Spleen (tissue), 11 donors: Measurements from ENCODE around the gene CNBD2. TPM values are rescaled to one million over a fixed set of nuclear protein-coding genes. Genes with fewer than 3 reads are reported as not detected.
"Not testable (repeated sequence)": the region's sequence is repeated elsewhere in the genome, so short reads cannot be mapped to it uniquely, and the experiment has no call there.

Source experiments
- DNase-seq: peaks from one replicate; pipeline ENCODE4 v3.0.0-alpha.2; 2020
- H3K27ac ChIP-seq, 8 donors: fragments of 200-600 bp; sonication (generic) in 7 of 8; 1 replicate in 4 of 8; 2 replicates in 4 of 8; pipeline versions ENCODE4 v1.5.0 to v1.8.0; 2016 to 2021; ENCODE audit warnings: inconsistent platforms in 4 of 8, mild to moderate bottlenecking in 4 of 8, moderate library complexity in 1 of 8
- H3K27me3 ChIP-seq, 7 donors: fragments of 200-600 bp; sonication (generic) in 6 of 7; replicated peaks in 1 of 7; 1 replicate in 4 of 7; 2 replicates in 3 of 7; pipeline versions ENCODE4 v1.5.0 to v1.8.0; 2016 to 2021; ENCODE audit warnings: inconsistent platforms in 3 of 7, mild to moderate bottlenecking in 1 of 7
- H3K36me3 ChIP-seq, 6 donors: fragments of 200-600 bp; sonication (generic) in 5 of 6; 1 replicate in 4 of 6; 2 replicates in 2 of 6; pipeline versions ENCODE4 v1.5.0 to v1.8.0; 2016 to 2021; ENCODE audit warnings: inconsistent platforms in 2 of 6
- H3K4me1 ChIP-seq, 6 donors: fragments of 200-600 bp; sonication (generic) in 5 of 6; 1 replicate in 3 of 6; 2 replicates in 3 of 6; pipeline versions ENCODE4 v1.5.0 to v1.8.0; 2016 to 2021; ENCODE audit warnings: inconsistent platforms in 3 of 6
- H3K4me3 ChIP-seq, 8 donors: fragments of 200-600 bp; sonication (generic) in 7 of 8; 1 replicate in 4 of 8; 2 replicates in 4 of 8; pipeline versions ENCODE4 v1.5.0 to v1.8.0; 2016 to 2021; ENCODE audit warnings: inconsistent platforms in 4 of 8, mild to moderate bottlenecking in 4 of 8, moderate library complexity in 2 of 8
- H3K9me3 ChIP-seq, 8 donors: fragments of 200-600 bp; sonication (generic) in 7 of 8; 1 replicate in 4 of 8; 2 replicates in 4 of 8; pipeline versions ENCODE4 v1.5.0 to v1.8.0; 2016 to 2021; ENCODE audit warnings: inconsistent platforms in 4 of 8
- WGBS, 5 donors: extraction: QIAGEN DNeasy Blood & Tissue Kit in 3 of 5; methylation state at CpG; one replicate each; pipeline versions ENCODE4 v1.1.5 to v1.1.7; 2013 to 2018; 5-methylcytosine and 5-hydroxymethylcytosine counted together
- intact Hi-C: fragments of 100-400 bp; cut with DNase I; formaldehyde crosslinking; loops from one replicate; pipeline ENCODE4 v1.15.0; 2023; ENCODE audit warnings: low total_unique reads
- polyA plus RNA-seq, 3 donors: library from polyadenylated mRNA; stranded (reverse); fragments of 200-250 nt; gene quantifications; one replicate each; pipeline ENCODE4 v1.2.1, GENCODE V29; 2013
- small RNA-seq, 4 donors: library from RNA; depleted of rRNA; stranded (forward); fragments of <200 nt; gene quantifications; one replicate each; pipeline ENCODE3, GENCODE V24; 2016
- total RNA-seq, 7 donors: library from RNA; depleted of rRNA in 3 of 7; stranded (reverse); fragments of >200 nt in 3 of 7; fragmentation: NEBNext Ultra II Directional in 4 of 7; extraction: Animal tissue kit (Norgen Biotek cat#: 25700) in 4 of 7; gene quantifications; one replicate each; pipeline versions ENCODE4 v1.1.0 to v1.2.1, GENCODE V29; 2016 to 2021
- TF ChIP-seq, protein P1 (sequence below), 11 experiments: fragments of 200-600 bp in 7 of 11; fragments of 450-650 bp in 4 of 11; sonication (generic) in 4 of 11; IDR thresholded peaks in 8 of 11; conservative IDR thresholded peaks in 3 of 11; 1 replicate in 7 of 11; 2 replicates in 4 of 11; pipeline versions ENCODE4 v1.4.0 to v1.8.0; 2016 to 2021; ENCODE audit warnings: antibody characterized with exemption in 11 of 11, inconsistent platforms in 4 of 11, mild to moderate bottlenecking in 1 of 11
- donor health status: healthy with polysubstance abuse.
- donor health status: DM: no; HTN: no; CAD: no; lungs with moderate emphysema.
- donor health status: DM: no; HTN: no; CAD: no.
- donor health status: Bipolar disorder and iron deficiency.
- donor health status: healthy.
- donor health status: DM: no; HTN: no; CAD: no.
- donor health status: DM: yes; HTN: yes; CAD: no.

The CNBD2 gene
- total and polyA plus RNA-seq, 10 donors = 3.7 to 28.4 (median 7.4) TPM

DNA sequence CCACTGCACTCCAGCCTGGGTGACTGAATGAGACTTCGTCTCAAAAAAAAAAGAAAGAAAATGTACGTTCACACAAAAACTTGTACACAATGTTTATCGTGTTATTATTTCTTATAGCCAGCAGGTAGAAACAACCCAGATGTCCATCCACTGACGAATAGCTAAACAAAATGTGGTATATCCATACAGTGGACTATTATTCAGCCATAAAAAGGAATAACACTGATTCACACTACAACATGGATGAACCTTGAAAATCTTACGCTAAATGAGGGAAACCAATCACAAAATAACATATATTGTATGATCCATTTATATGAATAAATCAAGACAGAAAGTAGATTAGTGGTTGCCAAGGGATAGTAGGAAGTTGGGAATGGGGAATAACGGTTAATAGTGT lies 111.1 kb downstream of the CNBD2 start:
- WGBS, 5 donors = 91 to 97% (median 92%) methylated on average over 6 of the region's 6 CpGs
- DNase-seq = no peak
- TF ChIP-seq, protein P1, sequence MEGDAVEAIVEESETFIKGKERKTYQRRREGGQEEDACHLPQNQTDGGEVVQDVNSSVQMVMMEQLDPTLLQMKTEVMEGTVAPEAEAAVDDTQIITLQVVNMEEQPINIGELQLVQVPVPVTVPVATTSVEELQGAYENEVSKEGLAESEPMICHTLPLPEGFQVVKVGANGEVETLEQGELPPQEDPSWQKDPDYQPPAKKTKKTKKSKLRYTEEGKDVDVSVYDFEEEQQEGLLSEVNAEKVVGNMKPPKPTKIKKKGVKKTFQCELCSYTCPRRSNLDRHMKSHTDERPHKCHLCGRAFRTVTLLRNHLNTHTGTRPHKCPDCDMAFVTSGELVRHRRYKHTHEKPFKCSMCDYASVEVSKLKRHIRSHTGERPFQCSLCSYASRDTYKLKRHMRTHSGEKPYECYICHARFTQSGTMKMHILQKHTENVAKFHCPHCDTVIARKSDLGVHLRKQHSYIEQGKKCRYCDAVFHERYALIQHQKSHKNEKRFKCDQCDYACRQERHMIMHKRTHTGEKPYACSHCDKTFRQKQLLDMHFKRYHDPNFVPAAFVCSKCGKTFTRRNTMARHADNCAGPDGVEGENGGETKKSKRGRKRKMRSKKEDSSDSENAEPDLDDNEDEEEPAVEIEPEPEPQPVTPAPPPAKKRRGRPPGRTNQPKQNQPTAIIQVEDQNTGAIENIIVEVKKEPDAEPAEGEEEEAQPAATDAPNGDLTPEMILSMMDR (IDR thresholded peaks at IDR 0.05 in 8 of 11, conservative IDR thresholded peaks at IDR 0.05 in 3 of 11) = no peak
- no peaks in the 10 kb centered on the region for H3K4me1 ChIP-seq
- H3K27ac ChIP-seq = no peak overlapping the region
- H3K27me3 ChIP-seq = peaks cover 0 to 21% (median 0%) of the 10 kb centered on the region in 7 donors
- no peak overlapping the region for H3K4me3 ChIP-seq
- H3K9me3 ChIP-seq = no peaks in the 10 kb centered on the region
- intact Hi-C loops = no loop called here
- no peaks in the 10 kb centered on the region for H3K36me3 ChIP-seq

DNA sequence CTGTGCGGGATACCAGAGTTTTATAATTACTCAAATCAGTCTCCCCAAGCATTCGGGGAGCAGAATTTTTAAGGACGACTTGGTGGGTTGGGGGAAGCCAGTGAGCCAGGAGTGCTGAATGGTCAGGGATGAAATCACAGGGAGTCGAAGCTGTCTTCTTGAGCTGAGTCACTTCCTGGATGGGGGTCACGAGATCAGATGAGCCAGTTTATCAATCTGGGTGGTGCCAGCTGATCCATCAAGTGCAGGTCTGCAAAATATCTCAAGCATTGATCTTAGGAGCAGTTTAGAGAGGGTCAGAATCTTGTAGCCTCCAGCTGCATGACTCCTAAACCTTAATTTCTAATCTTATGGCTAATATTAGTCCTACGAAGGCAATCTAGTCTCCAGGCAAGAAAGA lies 111.6 kb downstream of the CNBD2 start:
- H3K9me3 ChIP-seq, intact Hi-C loops, H3K4me1 ChIP-seq, H3K27ac ChIP-seq, H3K4me3 ChIP-seq, DNase-seq, H3K36me3 ChIP-seq: not testable (repeated sequence)
- H3K27me3 ChIP-seq = peaks cover 0 to 21% (median 0%) of the 10 kb centered on the region in 7 donors
- WGBS, 5 donors = 63 to 72% (median 64%) methylated on average over 6 of the region's 6 CpGs

Small RNAs within 50 kb of the gene (small RNA-seq; reads per million reads assigned to genes)
- 0 reads per million in 4 donors for gene RNU6-937P

Other genes with a start within 250 kb of the CNBD2 start
- 100 to 1,000 TPM; 386 to 649 (median 405) TPM for gene RBM39, start 226.3 kb upstream of the CNBD2 start, total RNA-seq
- gene RBM39, start 226.3 kb upstream of the CNBD2 start, polyA plus RNA-seq = 100 to 1,000 TPM; 287 to 638 (median 423) TPM
- gene PHF20, start 196.6 kb upstream of the CNBD2 start, total RNA-seq = 10 to 100 TPM; 49.9 to 89.9 (median 69.4) TPM
- gene PHF20, start 196.6 kb upstream of the CNBD2 start, polyA plus RNA-seq = 10 to 100 TPM; 40.0 to 49.3 (median 45.3) TPM
- 10 to 100 TPM; 50.0 to 74.2 (median 57.7) TPM for gene SCAND1, start 14.1 kb upstream of the CNBD2 start, total RNA-seq
- gene SCAND1, start 14.1 kb upstream of the CNBD2 start, polyA plus RNA-seq = 100 to 1,000 TPM; 175 to 291 (median 192) TPM
- 10 to 100 TPM in 5 of 7 donors, 1 to 10 TPM in 2; 8.7 to 18.6 (median 16.2) TPM for gene EPB41L1, start 186.2 kb downstream of the CNBD2 start, total RNA-seq
- gene EPB41L1, start 186.2 kb downstream of the CNBD2 start, polyA plus RNA-seq = 1 to 10 TPM; 1.5 to 2.6 (median 1.5) TPM